ENCODE measurements around the gene PCDHGA11.

- TF ChIP-seq TRIM28 (IDR thresholded peaks at IDR 0.05; ENCODE audit: borderline replicate concordance, low read length) (no peak), ZEB2 (tag by site-specific recombination; IDR thresholded peaks at IDR 0.05) (no peak), REPIN1 (tag by site-specific recombination; IDR thresholded peaks at IDR 0.05; ENCODE audit: low read depth) (no peak), REST (tag by site-specific recombination; IDR thresholded peaks at IDR 0.05) (no peak), SALL2 (tag by site-specific recombination; IDR thresholded peaks at IDR 0.05; ENCODE audit: borderline replicate concordance) (no peak), ZNF138 (tag by site-specific recombination; IDR thresholded peaks at IDR 0.05; ENCODE audit: borderline replicate concordance) (no peak), ZBTB10 (tag by site-specific recombination; IDR thresholded peaks at IDR 0.05) (no peak), CTCF (tag by site-specific recombination; IDR thresholded peaks at IDR 0.05) (no peak), ZNF2 (tag by site-specific recombination; IDR thresholded peaks at IDR 0.05) (no peak), ZNF561 (tag by site-specific recombination; IDR thresholded peaks at IDR 0.05; ENCODE audit: borderline replicate concordance) (no peak), IKZF3 (tag by site-specific recombination; IDR thresholded peaks at IDR 0.05) (no peak), ZNF610 (tag by site-specific recombination; IDR thresholded peaks at IDR 0.05; ENCODE audit: borderline replicate concordance) (no peak)
- TF ChIP-seq, protein P1, sequence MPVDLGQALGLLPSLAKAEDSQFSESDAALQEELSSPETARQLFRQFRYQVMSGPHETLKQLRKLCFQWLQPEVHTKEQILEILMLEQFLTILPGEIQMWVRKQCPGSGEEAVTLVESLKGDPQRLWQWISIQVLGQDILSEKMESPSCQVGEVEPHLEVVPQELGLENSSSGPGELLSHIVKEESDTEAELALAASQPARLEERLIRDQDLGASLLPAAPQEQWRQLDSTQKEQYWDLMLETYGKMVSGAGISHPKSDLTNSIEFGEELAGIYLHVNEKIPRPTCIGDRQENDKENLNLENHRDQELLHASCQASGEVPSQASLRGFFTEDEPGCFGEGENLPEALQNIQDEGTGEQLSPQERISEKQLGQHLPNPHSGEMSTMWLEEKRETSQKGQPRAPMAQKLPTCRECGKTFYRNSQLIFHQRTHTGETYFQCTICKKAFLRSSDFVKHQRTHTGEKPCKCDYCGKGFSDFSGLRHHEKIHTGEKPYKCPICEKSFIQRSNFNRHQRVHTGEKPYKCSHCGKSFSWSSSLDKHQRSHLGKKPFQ (tag by site-specific recombination; IDR thresholded peaks at IDR 0.05), result no peak
- TF ChIP-seq, protein P2, sequence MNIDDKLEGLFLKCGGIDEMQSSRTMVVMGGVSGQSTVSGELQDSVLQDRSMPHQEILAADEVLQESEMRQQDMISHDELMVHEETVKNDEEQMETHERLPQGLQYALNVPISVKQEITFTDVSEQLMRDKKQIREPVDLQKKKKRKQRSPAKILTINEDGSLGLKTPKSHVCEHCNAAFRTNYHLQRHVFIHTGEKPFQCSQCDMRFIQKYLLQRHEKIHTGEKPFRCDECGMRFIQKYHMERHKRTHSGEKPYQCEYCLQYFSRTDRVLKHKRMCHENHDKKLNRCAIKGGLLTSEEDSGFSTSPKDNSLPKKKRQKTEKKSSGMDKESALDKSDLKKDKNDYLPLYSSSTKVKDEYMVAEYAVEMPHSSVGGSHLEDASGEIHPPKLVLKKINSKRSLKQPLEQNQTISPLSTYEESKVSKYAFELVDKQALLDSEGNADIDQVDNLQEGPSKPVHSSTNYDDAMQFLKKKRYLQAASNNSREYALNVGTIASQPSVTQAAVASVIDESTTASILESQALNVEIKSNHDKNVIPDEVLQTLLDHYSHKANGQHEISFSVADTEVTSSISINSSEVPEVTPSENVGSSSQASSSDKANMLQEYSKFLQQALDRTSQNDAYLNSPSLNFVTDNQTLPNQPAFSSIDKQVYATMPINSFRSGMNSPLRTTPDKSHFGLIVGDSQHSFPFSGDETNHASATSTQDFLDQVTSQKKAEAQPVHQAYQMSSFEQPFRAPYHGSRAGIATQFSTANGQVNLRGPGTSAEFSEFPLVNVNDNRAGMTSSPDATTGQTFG (tag by site-specific recombination; IDR thresholded peaks at IDR 0.05; ENCODE audit: borderline replicate concordance), result no peak
Measured at GRCh38 chr5:141437221-141437620, 16.4 kb downstream of the PCDHGA11 start.
